Nucleus accumbens (tissue), 56 donors: ENCODE measurements around the gene PRSS23.
"Not testable (repeated sequence)": the region's sequence is repeated elsewhere in the genome, so short reads cannot be mapped to it uniquely, and the experiment has no call there.

Experiments
- DNase-seq, 56 donors: peaks; one replicate each; lab custom pipeline; 2025; lab: John Stamatoyannopoulos, UW

Gene PRSS23

DNA sequence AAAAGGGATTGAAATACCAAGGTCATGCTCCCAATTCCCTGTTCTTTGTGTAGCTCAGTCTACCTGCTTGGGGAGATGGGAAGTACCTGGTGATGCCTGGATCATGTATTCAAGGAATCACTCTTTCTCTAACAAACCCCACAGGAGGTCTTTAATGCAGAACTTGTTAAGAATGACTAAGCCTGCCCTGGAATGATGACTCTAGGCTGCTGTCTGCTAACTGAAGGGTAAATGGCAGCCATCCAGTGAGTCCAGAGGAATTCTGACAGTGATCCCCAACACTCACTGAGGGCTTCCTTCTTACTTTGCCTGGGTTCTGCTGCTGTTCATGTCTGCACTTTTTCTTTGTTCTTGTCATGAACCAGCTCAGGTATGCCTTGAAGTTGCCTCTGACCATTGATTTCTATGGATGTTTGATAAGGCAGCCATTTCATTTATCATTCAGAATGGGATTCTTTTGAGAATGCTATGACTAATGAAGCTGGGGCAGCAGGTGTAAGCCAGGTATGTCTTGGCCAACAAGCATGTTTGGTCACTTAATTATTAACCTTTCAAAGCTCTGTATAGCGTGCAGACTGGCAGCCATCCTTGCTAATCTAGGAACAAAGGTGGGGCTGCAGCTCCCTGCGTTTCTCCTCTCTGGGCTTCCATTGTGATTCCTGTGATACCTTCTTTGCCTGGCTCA is 11.4 kb downstream of the PRSS23 start:
- no peak for DNase-seq

DNA sequence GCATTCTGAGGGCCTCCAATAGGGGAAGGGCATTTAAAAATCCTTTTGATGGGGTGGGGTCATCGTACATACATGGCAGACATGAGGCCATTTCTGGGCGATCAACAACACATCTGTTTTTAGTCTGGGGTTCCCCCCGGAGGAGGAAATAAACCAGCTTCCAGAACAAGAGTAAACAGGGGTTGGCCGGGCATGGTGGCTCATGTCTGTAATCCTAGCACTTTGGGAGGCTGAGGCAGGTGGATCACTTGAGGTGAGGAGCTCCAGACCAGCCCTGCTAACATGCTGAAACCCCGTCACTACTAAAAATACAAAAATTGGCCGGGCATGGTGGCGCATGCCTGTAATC is 12.0 kb downstream of the PRSS23 start:
- no peak for DNase-seq

DNA sequence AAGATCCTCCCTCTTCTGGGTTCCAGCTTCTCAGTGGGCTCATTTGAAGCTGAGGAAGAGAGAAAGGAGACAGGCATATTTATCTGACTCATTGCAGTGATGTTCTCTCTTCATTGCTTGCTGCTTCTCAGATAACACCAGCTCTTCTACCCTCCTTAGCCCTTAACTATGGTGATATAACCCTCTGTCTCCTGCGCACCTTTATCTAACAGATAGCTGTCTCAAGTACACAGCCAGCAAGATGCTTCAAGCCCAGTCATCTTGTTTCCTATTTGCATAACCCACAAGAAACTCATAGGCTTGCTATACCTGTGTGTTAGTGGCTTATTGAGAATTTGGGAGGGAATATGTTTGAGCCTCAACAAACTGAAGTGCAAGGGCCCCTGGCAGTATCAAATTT is 12.6 kb downstream of the PRSS23 start:
- no peak for DNase-seq

- DNase-seq = no peak
These were observed 14.4 kb downstream of the PRSS23 start for GRCh38 chr11:86814775-86815174.

DNA sequence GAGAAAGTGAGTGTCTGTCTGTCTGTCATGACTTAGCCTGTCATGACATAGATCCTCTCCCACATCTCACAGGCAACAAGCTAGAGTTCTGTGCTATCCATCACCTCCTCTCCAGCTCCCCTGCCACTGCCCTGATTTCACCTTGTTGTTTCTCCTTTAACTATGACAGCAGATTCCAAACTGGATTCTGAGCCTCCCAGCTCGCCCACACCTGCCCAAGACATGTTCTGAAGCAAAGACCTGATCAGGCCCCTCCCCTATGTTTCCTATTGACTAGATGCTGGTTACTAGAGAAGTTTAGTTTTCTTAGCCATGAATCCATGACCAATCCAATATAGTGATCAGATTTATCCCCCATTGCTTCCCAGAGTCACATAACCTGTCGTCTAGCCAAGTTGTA is 15.4 kb downstream of the PRSS23 start:
- no peak for DNase-seq

DNA sequence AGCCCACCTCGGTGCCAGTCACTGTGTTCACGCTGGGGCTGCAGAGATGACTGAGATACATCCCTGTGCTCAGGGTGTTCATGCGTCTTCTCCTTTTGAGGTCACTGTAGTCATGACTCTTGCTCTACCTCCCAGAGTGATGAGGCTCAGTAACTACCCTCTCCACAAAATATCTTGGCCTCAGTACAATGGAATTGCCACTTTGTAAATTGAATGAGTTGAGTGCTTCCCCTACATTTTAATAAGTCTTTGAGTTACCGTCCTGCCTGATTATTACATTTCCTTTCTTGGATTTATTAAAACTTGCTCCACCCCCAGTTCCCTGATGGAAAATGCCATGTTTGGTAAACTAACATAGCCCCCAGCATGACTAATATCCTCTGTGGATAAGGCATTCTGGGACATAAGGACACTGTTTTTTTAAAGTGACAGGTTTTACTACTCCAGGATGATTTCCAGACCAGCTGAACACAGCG is 15.9 kb downstream of the PRSS23 start:
- no peak for DNase-seq

GRCh38 chr11:86818462-86819192 is 18.3 kb downstream of the PRSS23 start:
- peak in 1 of 56 donors; percentile 19 for DNase-seq

GRCh38 chr11:86824139-86824538 is 23.8 kb downstream of the PRSS23 start:
- not testable (repeated sequence) for DNase-seq

DNA sequence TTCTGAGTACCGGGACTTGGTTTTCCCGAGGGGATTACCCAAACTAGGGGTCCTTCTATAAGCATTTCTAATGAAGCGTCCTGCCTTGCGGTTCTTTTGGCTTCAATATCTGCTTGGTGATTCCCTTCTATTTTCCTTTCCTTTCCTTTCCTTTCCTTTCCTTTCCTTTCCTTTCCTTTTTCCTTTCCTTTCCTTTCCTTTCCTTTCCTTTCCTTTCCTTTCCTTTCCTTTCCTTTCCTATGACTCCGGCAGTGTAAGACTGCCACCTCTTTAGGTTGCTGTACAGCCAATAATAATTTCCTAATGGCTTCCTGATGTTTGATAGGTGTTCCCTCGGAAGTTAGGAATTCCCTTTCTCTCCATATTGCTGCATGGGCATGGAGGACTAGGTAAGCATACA is 34.0 kb downstream of the PRSS23 start:
- DNase-seq = not testable (repeated sequence)

DNA sequence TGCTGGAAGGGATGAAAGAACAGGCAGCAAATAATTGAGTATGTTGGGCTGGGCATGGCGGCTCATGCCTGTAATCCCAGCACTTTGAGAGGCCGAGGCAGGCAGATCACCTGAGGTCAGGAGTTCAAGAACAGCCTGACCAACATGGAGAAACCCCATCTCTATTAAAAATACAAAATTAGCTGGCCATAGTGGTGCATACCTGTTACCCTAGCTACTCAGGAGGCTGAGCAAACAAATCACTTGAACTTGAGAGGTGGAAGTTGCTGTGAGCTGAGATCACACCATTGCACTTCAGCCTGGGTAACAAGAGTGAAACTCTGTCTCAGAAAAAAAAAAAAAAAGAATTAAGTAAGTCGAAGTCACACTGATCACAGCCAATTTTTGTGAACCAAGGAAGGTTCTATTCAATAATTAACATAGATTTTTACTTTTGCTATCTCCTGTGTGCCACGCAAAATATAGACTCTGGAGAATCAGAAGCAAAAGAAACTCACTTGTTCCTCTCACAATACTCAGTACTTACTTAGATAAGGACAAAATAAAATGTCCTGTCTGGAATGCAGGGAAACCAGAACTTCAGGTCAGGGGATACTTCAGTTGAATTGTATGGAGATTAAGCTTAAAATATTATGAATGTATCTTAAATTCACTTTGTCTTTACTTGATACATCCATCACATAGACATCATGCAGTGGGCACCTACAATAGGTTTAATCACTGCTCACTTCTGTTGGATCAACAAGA is 44.6 kb downstream of the PRSS23 start:
- not testable (repeated sequence) for DNase-seq

GRCh38 chr11:86848132-86848531 is 47.8 kb downstream of the PRSS23 start:
- no peak for DNase-seq

- DNase-seq = no peak
These were observed 49.3 kb downstream of the PRSS23 start for GRCh38 chr11:86849679-86850078.
